CD4-positive, CD25-positive, alpha-beta regulatory T cell (primary cell): Measurements from ENCODE around the gene LPAR3. TPM values are rescaled to one million over a fixed set of nuclear protein-coding genes. Genes with fewer than 3 reads are reported as not detected.

Experiments used
- ATAC-seq, 2 donors: fragments of 150-1000 bp; cut with Tn5 transposase; one replicate each; pipeline ENCODE4 v1.10.0; 2021; ENCODE audit warnings: low read depth in 2 of 2, moderate number of reproducible peaks in 2 of 2, moderate library complexity in 1 of 2
- DNase-seq, 3 donors: peaks; one replicate each; pipeline versions ENCODE4 v3.0.0 to v3.0.0-alpha.2; 2012 to 2022; ENCODE audit warnings: mixed read lengths in 1 of 3
- H3K27ac ChIP-seq: one replicate; pipeline ENCODE4 v1.7.0; 2013; ENCODE audit warnings: mild to moderate bottlenecking, low read length; ENCODE audit not compliant: insufficient read depth, poor library complexity, severe bottlenecking
- H3K27me3 ChIP-seq: one replicate; pipeline ENCODE4 v1.7.0; 2013; ENCODE audit warnings: low read length; ENCODE audit not compliant: control insufficient read depth, insufficient read depth
- H3K36me3 ChIP-seq: one replicate; pipeline ENCODE4 v1.7.0; 2013; ENCODE audit warnings: mild to moderate bottlenecking, low read length, moderate library complexity; ENCODE audit not compliant: control insufficient read depth, insufficient read depth
- H3K4me1 ChIP-seq: 2 replicates; pipeline ENCODE4 v1.7.0; 2013; ENCODE audit warnings: mild to moderate bottlenecking, low read length; ENCODE audit not compliant: insufficient read depth, control insufficient read depth, poor library complexity, severe bottlenecking
- H3K4me3 ChIP-seq: one replicate; pipeline ENCODE4 v1.7.0; 2013; ENCODE audit warnings: low read depth, mild to moderate bottlenecking, low read length, moderate library complexity
- H3K9me3 ChIP-seq, 2 experiments: 1 replicate in 1 of 2; 2 replicates in 1 of 2; pipeline ENCODE4 v1.7.0; 2013; ENCODE audit warnings: low read length in 2 of 2, mild to moderate bottlenecking in 1 of 2, moderate library complexity in 1 of 2; ENCODE audit not compliant: control insufficient read depth in 2 of 2
- H3K27ac Mint-ChIP-seq, 3 donors: one replicate each; pipeline ENCODE4 v1.8.0; 2020 to 2022; ENCODE audit warnings: mild to moderate bottlenecking in 3 of 3, mixed read lengths in 3 of 3, moderate library complexity in 2 of 3
- H3K27me3 Mint-ChIP-seq: one replicate; pipeline ENCODE4 v1.8.0; 2022; ENCODE audit warnings: mild to moderate bottlenecking, mixed read lengths
- H3K36me3 Mint-ChIP-seq: one replicate; pipeline ENCODE4 v1.8.0; 2020; ENCODE audit warnings: mixed read lengths
- H3K4me1 Mint-ChIP-seq, 4 donors: one replicate each; pipeline ENCODE4 v1.8.0; 2020 to 2022; ENCODE audit warnings: mixed read lengths in 4 of 4, mild to moderate bottlenecking in 1 of 4
- H3K4me3 Mint-ChIP-seq, 4 donors: one replicate each; pipeline ENCODE4 v1.8.0; 2020 to 2022; ENCODE audit warnings: mild to moderate bottlenecking in 4 of 4, mixed read lengths in 4 of 4, moderate library complexity in 3 of 4
- H3K9me3 Mint-ChIP-seq, 7 donors: one replicate each; pipeline ENCODE4 v1.8.0; 2020 to 2022; ENCODE audit warnings: mixed read lengths in 7 of 7, mild to moderate bottlenecking in 3 of 7, moderate library complexity in 2 of 7
- polyA plus RNA-seq, 4 donors: library from polyadenylated mRNA; unstranded; fragments of 300-500 nt; fragmentation: Illumina TruSeq; gene quantifications; one replicate each; pipeline ENCODE4 v1.2.3, GENCODE V29; 2021
- total RNA-seq: library from RNA; stranded (reverse); gene quantifications from one replicate; pipeline ENCODE4 v1.2.3, GENCODE V29; 2022

Gene LPAR3
- total and polyA plus RNA-seq, 5 donors from 2014 or later, result 0.32 TPM; not detected in 4

DNA sequence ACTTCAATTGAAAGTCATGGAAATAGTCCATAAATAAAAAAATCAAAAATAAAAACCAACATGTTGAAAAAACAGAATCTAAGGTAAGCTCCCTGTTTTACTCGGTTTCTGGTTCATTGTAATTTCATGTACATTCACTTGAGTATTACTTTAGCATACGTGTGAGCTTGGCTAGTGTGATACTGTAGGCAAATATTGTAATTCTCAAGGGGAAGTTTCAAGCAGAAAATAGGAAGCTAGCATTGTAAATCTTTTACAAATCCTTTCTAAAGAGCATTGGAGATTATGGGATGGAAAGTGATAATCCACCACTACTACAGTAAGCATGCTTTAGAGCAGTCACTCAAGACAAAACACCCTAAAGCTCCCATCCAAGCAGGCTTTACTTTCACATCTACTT is 3.3 kb upstream of the LPAR3 start:
- H3K9me3 ChIP-seq, result no peaks in the 10 kb centered on the region
- Mint-ChIP-seq H3K9me3 (peaks cover 0 to 2% (median 0%) of the 10 kb centered on the region in 7 donors), H3K36me3 (no peaks in the 10 kb centered on the region), H3K4me1 (peaks cover 4 to 12% (median 5%) of the 10 kb centered on the region in 4 donors), H3K27me3 (peaks cover 41% of the 10 kb centered on the region), H3K27ac (no peak overlapping the region), H3K4me3 (no peak overlapping the region)
- DNase-seq (no peak), ATAC-seq (no peak)
- H3K27ac ChIP-seq, result no peak overlapping the region
- H3K4me3 ChIP-seq, result no peak overlapping the region
- no peaks in the 10 kb centered on the region for H3K4me1 ChIP-seq
- no peaks in the 10 kb centered on the region for H3K36me3 ChIP-seq
- H3K27me3 ChIP-seq, result peaks cover 17% of the 10 kb centered on the region

DNA sequence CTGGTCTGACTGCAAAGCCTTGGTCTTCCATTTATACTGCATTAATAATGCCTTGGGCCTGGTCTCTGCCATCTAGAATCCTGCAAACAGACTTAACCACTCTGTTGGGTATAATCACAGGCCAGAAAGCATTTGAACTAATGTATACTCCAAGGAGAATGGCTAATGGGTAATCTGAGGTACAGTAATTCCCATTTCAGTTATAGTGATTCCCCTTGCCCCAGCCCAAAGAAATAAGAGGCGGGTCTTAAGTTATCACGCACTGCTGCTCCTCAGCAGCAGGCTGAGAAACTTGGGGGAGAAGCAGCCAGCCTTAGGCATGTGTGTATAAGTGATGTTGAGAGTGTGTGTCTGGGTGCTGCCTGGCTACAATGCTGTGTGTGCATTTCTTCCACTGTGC is 2.4 kb downstream of the LPAR3 start:
- H3K9me3 ChIP-seq, result no peaks in the 10 kb centered on the region
- no peak for DNase-seq
- no peaks in the 10 kb centered on the region for H3K4me1 ChIP-seq
- ATAC-seq, result no peak
- Mint-ChIP-seq H3K27ac (peak overlapping the region in 1 of 3 donors; percentile 48), H3K4me3 (no peak overlapping the region), H3K36me3 (no peaks in the 10 kb centered on the region), H3K27me3 (peaks cover 38% of the 10 kb centered on the region), H3K9me3 (peaks cover 0 to 2% (median 0%) of the 10 kb centered on the region in 7 donors), H3K4me1 (peaks cover 4 to 17% (median 7%) of the 10 kb centered on the region in 4 donors)
- H3K36me3 ChIP-seq, result no peaks in the 10 kb centered on the region
- H3K27ac ChIP-seq, result no peak overlapping the region
- peaks cover 21% of the 10 kb centered on the region for H3K27me3 ChIP-seq
- H3K4me3 ChIP-seq, result no peak overlapping the region

DNA sequence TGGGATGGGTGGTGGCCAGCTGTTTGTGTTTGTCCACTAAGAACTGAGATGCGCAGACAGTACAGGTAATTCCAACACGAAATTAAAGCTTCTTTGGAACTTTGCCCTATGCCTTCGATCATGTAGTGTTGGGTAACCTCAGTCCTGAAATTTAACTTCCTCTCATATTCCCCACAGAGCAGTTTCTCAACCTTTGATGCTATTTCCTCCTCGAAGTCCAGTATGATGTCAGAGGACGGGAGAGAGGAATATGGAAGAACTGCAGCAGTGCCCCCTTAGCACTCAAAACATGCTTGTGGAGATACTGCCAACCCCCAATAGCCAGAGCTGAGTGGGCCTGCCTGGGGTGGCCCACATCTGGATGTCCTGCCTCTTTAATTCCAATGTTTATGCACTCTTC is 3.6 kb downstream of the LPAR3 start:
- Histone ChIP-seq H3K27ac (no peak overlapping the region), H3K9me3 (no peaks in the 10 kb centered on the region), H3K4me1 (no peaks in the 10 kb centered on the region), H3K36me3 (no peaks in the 10 kb centered on the region), H3K27me3 (peaks cover 19% of the 10 kb centered on the region), H3K4me3 (no peak overlapping the region)
- ATAC-seq (no peak), DNase-seq (no peak)
- Mint-ChIP-seq H3K27me3 (peaks cover 34% of the 10 kb centered on the region), H3K36me3 (no peaks in the 10 kb centered on the region), H3K9me3 (peaks cover 0 to 2% (median 0%) of the 10 kb centered on the region in 7 donors), H3K27ac (no peak overlapping the region), H3K4me1 (peaks cover 4 to 17% (median 7%) of the 10 kb centered on the region in 4 donors), H3K4me3 (no peak overlapping the region)

DNA sequence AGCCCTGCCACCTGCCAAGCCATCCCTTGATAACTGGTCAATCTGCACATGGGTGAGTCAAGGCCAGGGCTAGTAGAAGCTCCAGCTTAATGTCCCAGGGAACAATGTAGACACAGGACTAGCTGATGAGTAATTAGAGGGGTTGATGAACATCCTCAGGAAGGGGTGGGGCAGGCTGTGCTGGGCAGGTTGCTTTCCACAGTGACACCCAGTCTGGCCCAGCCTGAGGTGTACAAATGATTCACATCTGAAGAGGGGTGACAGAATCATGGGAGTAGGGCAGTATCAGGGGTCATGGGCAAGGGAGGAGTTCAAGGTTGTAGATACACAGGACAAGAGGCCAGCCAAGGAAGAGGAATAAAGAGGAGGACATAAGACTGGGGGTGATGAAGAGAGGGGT is 4.3 kb downstream of the LPAR3 start:
- Histone ChIP-seq H3K27me3 (peaks cover 15% of the 10 kb centered on the region), H3K9me3 (no peaks in the 10 kb centered on the region), H3K27ac (no peak overlapping the region), H3K4me1 (no peaks in the 10 kb centered on the region), H3K36me3 (no peaks in the 10 kb centered on the region), H3K4me3 (no peak overlapping the region)
- Mint-ChIP-seq H3K36me3 (no peaks in the 10 kb centered on the region), H3K9me3 (peaks cover 0 to 2% (median 0%) of the 10 kb centered on the region in 7 donors), H3K4me3 (no peak overlapping the region), H3K27ac (no peak overlapping the region), H3K27me3 (peaks cover 29% of the 10 kb centered on the region), H3K4me1 (peaks cover 4 to 14% (median 7%) of the 10 kb centered on the region in 4 donors)
- DNase-seq, result peak in 1 of 3 donors; percentile 69
- ATAC-seq, result peak; percentile 70 to 71

DNA sequence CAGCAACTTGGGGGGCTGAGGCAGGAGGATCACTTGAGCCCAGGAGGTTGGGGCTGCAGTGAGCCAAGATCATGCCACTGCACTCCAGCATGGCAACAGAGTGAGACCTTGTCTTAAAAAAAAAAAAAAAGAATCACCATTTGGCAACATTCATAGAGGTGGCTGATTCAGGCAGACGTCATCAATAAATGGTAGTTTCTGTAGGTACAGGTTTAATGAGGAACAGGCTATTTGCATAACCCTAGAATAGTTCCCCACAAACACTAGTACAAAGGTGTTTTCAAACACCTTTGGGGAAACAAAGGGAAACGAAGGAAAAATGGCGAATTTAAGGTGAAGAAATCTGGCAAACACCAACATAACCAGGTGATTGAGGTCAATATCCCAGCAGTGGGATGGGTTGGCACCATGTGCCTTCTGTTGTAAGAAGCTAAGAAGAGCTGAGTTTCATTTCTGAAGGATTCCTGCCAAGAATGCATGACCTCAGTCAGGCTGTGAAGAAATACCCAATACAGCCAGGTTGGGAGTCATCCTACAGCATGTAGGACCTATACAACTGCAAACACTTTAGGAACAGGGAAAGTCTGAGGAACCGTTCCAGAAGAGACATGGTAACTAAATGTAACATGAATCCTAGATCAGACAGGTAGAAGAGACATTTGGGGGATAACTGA is 5.6 kb downstream of the LPAR3 start:
- DNase-seq (no peak), ATAC-seq (no peak)
- peaks cover 4 to 8% (median 6%) of the 10 kb centered on the region in 4 donors for H3K4me1 Mint-ChIP-seq
- no peak overlapping the region for H3K27ac ChIP-seq
- no peaks in the 10 kb centered on the region for H3K9me3 ChIP-seq
- H3K27me3 Mint-ChIP-seq, result peaks cover 22% of the 10 kb centered on the region
- H3K4me3 ChIP-seq, result no peak overlapping the region
- H3K9me3 Mint-ChIP-seq, result peaks cover 0 to 2% (median 0%) of the 10 kb centered on the region in 7 donors
- no peaks in the 10 kb centered on the region for H3K36me3 Mint-ChIP-seq
- peak overlapping the region in 2 of 3 donors; percentile 1 to 72 for H3K27ac Mint-ChIP-seq
- no peaks in the 10 kb centered on the region for H3K36me3 ChIP-seq
- no peaks in the 10 kb centered on the region for H3K4me1 ChIP-seq
- H3K4me3 Mint-ChIP-seq, result no peak overlapping the region
- H3K27me3 ChIP-seq, result peaks cover 13% of the 10 kb centered on the region

DNA sequence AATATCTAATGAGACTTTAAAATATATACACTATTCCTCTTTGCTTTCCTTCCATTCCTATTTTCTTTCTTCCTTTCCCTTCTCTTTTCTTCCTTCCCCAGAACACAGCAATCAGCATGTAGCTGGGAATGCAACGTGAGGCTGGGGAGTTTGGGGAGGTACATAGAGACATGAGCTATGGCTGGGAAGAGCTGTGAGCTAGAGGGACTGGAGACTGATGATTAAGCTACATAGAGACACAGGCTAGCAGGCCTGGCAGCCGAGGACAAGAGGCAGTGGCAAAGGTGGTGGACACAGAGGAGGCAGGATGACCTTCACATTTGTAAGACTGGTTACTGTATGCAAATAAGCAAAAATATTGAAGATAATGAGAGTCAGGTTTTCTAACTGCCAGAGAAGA is 7.5 kb downstream of the LPAR3 start:
- ATAC-seq (no peak), DNase-seq (no peak)
- H3K36me3 Mint-ChIP-seq, result no peaks in the 10 kb centered on the region
- Histone ChIP-seq H3K27ac (no peak overlapping the region), H3K36me3 (no peaks in the 10 kb centered on the region), H3K27me3 (peaks cover 5% of the 10 kb centered on the region), H3K9me3 (no peaks in the 10 kb centered on the region), H3K4me3 (no peak overlapping the region), H3K4me1 (no peaks in the 10 kb centered on the region)
- no peak overlapping the region for H3K4me3 Mint-ChIP-seq
- H3K27ac Mint-ChIP-seq, result no peak overlapping the region
- H3K9me3 Mint-ChIP-seq, result peaks cover 0 to 7% (median 0%) of the 10 kb centered on the region in 7 donors
- H3K4me1 Mint-ChIP-seq, result peaks cover 0 to 7% (median 3%) of the 10 kb centered on the region in 4 donors
- H3K27me3 Mint-ChIP-seq, result peaks cover 15% of the 10 kb centered on the region

DNA sequence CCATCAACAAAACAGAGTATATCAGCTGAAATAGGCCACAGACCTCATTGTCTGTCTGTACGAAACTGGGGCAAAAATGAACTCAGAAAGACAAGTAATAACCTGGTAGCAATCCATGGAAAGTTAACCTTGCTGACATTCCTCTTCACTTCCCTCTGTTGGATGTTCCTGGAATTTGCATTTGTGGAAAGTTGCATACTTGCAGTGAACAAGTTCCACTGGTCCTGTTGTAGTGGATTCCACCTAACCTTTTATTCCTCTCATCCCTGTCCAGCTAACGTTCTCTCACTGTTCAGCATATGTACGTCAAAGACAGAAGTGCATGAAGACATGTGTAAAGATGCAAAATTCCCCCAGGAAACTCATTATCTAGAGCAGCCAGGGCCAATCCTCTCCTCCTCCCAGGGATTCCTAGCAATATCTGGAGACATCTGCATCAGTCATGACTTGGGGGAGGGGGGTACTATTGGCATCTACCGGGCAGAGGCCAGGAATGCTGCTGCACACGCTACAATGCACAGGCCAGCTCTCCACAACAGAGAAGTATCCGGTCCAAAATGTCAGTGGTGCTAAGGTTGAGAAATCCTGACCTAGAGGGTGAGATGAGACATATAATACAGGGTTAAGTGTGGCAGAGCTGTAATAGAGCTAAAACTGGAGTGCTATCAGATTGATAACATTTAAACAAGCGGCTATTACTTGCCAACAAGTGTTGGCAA is 8.2 kb downstream of the LPAR3 start:
- H3K27me3 Mint-ChIP-seq, result peaks cover 13% of the 10 kb centered on the region
- Histone ChIP-seq H3K27me3 (peaks cover 7% of the 10 kb centered on the region), H3K4me3 (no peak overlapping the region), H3K27ac (no peak overlapping the region), H3K36me3 (no peaks in the 10 kb centered on the region), H3K9me3 (no peaks in the 10 kb centered on the region), H3K4me1 (no peaks in the 10 kb centered on the region)
- ATAC-seq, result no peak
- peaks cover 0 to 5% (median 2%) of the 10 kb centered on the region in 4 donors for H3K4me1 Mint-ChIP-seq
- H3K4me3 Mint-ChIP-seq, result no peak overlapping the region
- no peaks in the 10 kb centered on the region for H3K36me3 Mint-ChIP-seq
- peaks cover 0 to 7% (median 0%) of the 10 kb centered on the region in 7 donors for H3K9me3 Mint-ChIP-seq
- no peak for DNase-seq
- H3K27ac Mint-ChIP-seq, result no peak overlapping the region
